AG04449 (cell line): ENCODE measurements around the gene DLG4.

ENCODE experiments used
- CTCF ChIA-PET: fragments of 350-600 bp; formaldehyde crosslinking; extraction: SDS; loops from one replicate; lab custom pipeline; 2021; ENCODE audit warnings: antibody characterized with exemption; lab: Yijun Ruan, JAX
- POLR2A ChIA-PET: fragments of 400-600, 350-600 bp; formaldehyde crosslinking; extraction: SDS; loops from one replicate; lab custom pipeline; 2020; ENCODE audit warnings: antibody characterized with exemption, inconsistent platforms; lab: Yijun Ruan, JAX
- DNase-seq: peaks from one replicate; pipeline ENCODE4 v3.0.0-alpha.2; 2010; ENCODE audit warnings: low read depth, low spot score
- H3K4me3 ChIP-seq: 2 replicates; pipeline ENCODE4 v1.5.1; 2011; ENCODE audit warnings: low read depth, mild to moderate bottlenecking, control low read depth, low read length
- CTCF ChIP-seq: IDR thresholded peaks from one replicate; pipeline ENCODE4 v1.5.1; 2011; ENCODE audit warnings: mild to moderate bottlenecking, moderate library complexity, low read length, control low read depth, inconsistent platforms; ENCODE audit not compliant: insufficient read depth; ENCODE audit errors: missing control alignments

Gene DLG4

GRCh38 chr17:7138800-7139381 is 80.7 kb downstream of the DLG4 start:
- POLR2A ChIA-PET = no interaction called here

GRCh38 chr17:7137171-7137943 is 82.3 kb downstream of the DLG4 start:
- POLR2A ChIA-PET = no interaction called here
- no peak overlapping the region for H3K4me3 ChIP-seq
- DNase-seq = no peak
- no peak for TF ChIP-seq CTCF
- CTCF ChIA-PET = interaction anchor here (0.7 to 15.4 kb wide), 35 partner anchors 8 to 294 kb away, joined by 3 to 465 read pairs (median 5); partner anchors contain the start of genes ASGR1, ASGR2 and SLC16A11

More at GRCh38 chr17:7138800-7139381, 80.7 kb downstream of the DLG4 start:
- DNase-seq = no peak
- TF ChIP-seq CTCF = no peak
- CTCF ChIA-PET = interaction anchor here (0.9 to 15.4 kb wide), 6 partner anchors 10 to 158 kb away, joined by 3 to 465 read pairs (median 9); partner anchors contain the start of gene SLC16A11
- H3K4me3 ChIP-seq = no peak overlapping the region
